Endothelial cell of umbilical vein (primary cell): ENCODE results near the gene TMEM181.

Experiments used
- EZH2 ChIP-seq: IDR thresholded peaks from 2 replicates; pipeline ENCODE4 v1.6.1; 2012; ENCODE audit warnings: borderline replicate concordance, low read depth, mild to moderate bottlenecking, moderate library complexity, low read length, inconsistent platforms; ENCODE audit not compliant: severe bottlenecking
- FOS ChIP-seq: IDR thresholded peaks from 2 replicates; pipeline ENCODE4 v1.6.1; 2011; ENCODE audit warnings: mild to moderate bottlenecking, low read length, moderate library complexity, borderline replicate concordance; ENCODE audit not compliant: insufficient read depth
- JUN ChIP-seq: IDR thresholded peaks from 2 replicates; pipeline ENCODE4 v1.6.1; 2011; ENCODE audit warnings: borderline replicate concordance, low read depth; ENCODE audit not compliant: insufficient read length, insufficient read depth
- POLR2A ChIP-seq: IDR thresholded peaks from 2 replicates; pipeline ENCODE4 v1.6.1; 2012; ENCODE audit warnings: low read depth, mild to moderate bottlenecking, control low read depth, low read length
- POLR2AphosphoS5 ChIP-seq: IDR thresholded peaks from 2 replicates; pipeline ENCODE4 v1.6.1; 2012; ENCODE audit warnings: low read depth, mild to moderate bottlenecking, control low read depth, low read length, moderate library complexity; ENCODE audit not compliant: insufficient read depth
- TF ChIP-seq, protein P1 (sequence below), 2 donors: IDR thresholded peaks; 1 replicate in 1 of 2; 2 replicates in 1 of 2; pipeline ENCODE4 v1.5.1; 2011; ENCODE audit warnings: low read length in 2 of 2, mild to moderate bottlenecking in 2 of 2, moderate library complexity in 2 of 2, control low read depth in 1 of 2, inconsistent platforms in 1 of 2, low read depth in 1 of 2; ENCODE audit not compliant: insufficient read depth in 1 of 2; ENCODE audit errors: extremely low read depth in 1 of 2
- TF ChIP-seq, protein P2 (sequence below): IDR thresholded peaks from 2 replicates; pipeline ENCODE4 v1.6.1; 2011; ENCODE audit not compliant: insufficient read depth, insufficient read length

DNA sequence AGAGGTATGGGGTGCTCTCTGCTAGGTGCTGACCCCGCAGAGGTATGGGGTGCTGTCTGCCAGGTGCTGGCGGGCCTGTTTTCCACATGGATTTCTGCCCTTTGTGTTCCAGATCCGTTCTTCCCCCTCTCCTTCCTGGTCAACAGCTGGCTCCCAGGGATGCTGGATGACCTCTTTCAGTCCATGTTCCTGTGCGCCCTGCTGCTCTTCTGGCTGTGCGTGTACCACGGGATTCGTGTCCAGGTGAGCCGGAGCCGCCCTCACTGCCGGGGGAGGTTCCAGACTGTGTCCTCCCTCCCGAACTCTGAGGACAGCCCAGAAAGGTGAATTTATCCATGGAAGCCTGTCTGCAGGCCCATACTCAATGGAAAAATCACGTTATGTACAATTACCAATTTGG is 48.3 kb downstream of the TMEM181 start:
- no peak for TF ChIP-seq POLR2A
- TF ChIP-seq POLR2AphosphoS5, result no peak
- TF ChIP-seq, protein P1, sequence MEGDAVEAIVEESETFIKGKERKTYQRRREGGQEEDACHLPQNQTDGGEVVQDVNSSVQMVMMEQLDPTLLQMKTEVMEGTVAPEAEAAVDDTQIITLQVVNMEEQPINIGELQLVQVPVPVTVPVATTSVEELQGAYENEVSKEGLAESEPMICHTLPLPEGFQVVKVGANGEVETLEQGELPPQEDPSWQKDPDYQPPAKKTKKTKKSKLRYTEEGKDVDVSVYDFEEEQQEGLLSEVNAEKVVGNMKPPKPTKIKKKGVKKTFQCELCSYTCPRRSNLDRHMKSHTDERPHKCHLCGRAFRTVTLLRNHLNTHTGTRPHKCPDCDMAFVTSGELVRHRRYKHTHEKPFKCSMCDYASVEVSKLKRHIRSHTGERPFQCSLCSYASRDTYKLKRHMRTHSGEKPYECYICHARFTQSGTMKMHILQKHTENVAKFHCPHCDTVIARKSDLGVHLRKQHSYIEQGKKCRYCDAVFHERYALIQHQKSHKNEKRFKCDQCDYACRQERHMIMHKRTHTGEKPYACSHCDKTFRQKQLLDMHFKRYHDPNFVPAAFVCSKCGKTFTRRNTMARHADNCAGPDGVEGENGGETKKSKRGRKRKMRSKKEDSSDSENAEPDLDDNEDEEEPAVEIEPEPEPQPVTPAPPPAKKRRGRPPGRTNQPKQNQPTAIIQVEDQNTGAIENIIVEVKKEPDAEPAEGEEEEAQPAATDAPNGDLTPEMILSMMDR (IDR thresholded peaks at IDR 0.05; ENCODE audit: extremely low read depth in 1 of 2, insufficient read depth in 1 of 2, low read depth in 1 of 2, low read length in 2 of 2), result no peak
- TF ChIP-seq, protein P2, sequence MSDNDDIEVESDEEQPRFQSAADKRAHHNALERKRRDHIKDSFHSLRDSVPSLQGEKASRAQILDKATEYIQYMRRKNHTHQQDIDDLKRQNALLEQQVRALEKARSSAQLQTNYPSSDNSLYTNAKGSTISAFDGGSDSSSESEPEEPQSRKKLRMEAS, result no peak
- no peak for TF ChIP-seq EZH2
- no peak for TF ChIP-seq JUN
- no peak for TF ChIP-seq FOS
